ENCODE measurements around the gene ST6GALNAC3.
"Not testable (repeated sequence)": the region's sequence is repeated elsewhere in the genome, so short reads cannot be mapped to it uniquely, and the experiment has no call there.

Gene ST6GALNAC3

GRCh38 chr1:76109404-76109803 lies 34.9 kb downstream of the ST6GALNAC3 start:
- DNase-seq (ENCODE audit: low read depth), result no peak

GRCh38 chr1:76109901-76110560 lies 35.5 kb downstream of the ST6GALNAC3 start:
- no peak for DNase-seq (ENCODE audit: low read depth)

GRCh38 chr1:76110666-76111065 lies 36.1 kb downstream of the ST6GALNAC3 start:
- no peak for DNase-seq (ENCODE audit: low read depth)

- DNase-seq (ENCODE audit: low read depth), result not testable (repeated sequence)
Observed at GRCh38 chr1:76112321-76112720, 37.8 kb downstream of the ST6GALNAC3 start.

- DNase-seq (ENCODE audit: low read depth), result no peak
Observed at GRCh38 chr1:76113446-76113845, 38.9 kb downstream of the ST6GALNAC3 start.

GRCh38 chr1:76115171-76115570 lies 40.6 kb downstream of the ST6GALNAC3 start:
- no peak for DNase-seq (ENCODE audit: low read depth)

GRCh38 chr1:76121850-76122249 lies 47.3 kb downstream of the ST6GALNAC3 start:
- DNase-seq (ENCODE audit: low read depth), result no peak

GRCh38 chr1:76122271-76122670 lies 47.7 kb downstream of the ST6GALNAC3 start:
- DNase-seq (ENCODE audit: low read depth), result no peak

- not testable (repeated sequence) for DNase-seq (ENCODE audit: low read depth)
Observed at GRCh38 chr1:76123411-76124064, 49.0 kb downstream of the ST6GALNAC3 start.

GRCh38 chr1:76124196-76124595 lies 49.6 kb downstream of the ST6GALNAC3 start:
- DNase-seq (ENCODE audit: low read depth), result no peak

GRCh38 chr1:76125473-76126219 lies 51.1 kb downstream of the ST6GALNAC3 start:
- no peak for DNase-seq (ENCODE audit: low read depth)

- DNase-seq (ENCODE audit: low read depth), result no peak
Observed at GRCh38 chr1:76128096-76128495, 53.5 kb downstream of the ST6GALNAC3 start.

GRCh38 chr1:76129731-76130130 lies 55.2 kb downstream of the ST6GALNAC3 start:
- no peak for DNase-seq (ENCODE audit: low read depth)

- no peak for DNase-seq (ENCODE audit: low read depth)
Observed at GRCh38 chr1:76130992-76131391, 56.4 kb downstream of the ST6GALNAC3 start.

GRCh38 chr1:76133977-76134376 lies 59.4 kb downstream of the ST6GALNAC3 start:
- no peak for DNase-seq (ENCODE audit: low read depth)

GRCh38 chr1:76135835-76136234 lies 61.3 kb downstream of the ST6GALNAC3 start:
- DNase-seq (ENCODE audit: low read depth), result no peak

- DNase-seq (ENCODE audit: low read depth), result no peak
Observed at GRCh38 chr1:76136894-76137293, 62.3 kb downstream of the ST6GALNAC3 start.

- DNase-seq (ENCODE audit: low read depth), result no peak
Observed at GRCh38 chr1:76137746-76138145, 63.2 kb downstream of the ST6GALNAC3 start.

- DNase-seq (ENCODE audit: low read depth), result no peak
Observed at GRCh38 chr1:76138217-76138616, 63.7 kb downstream of the ST6GALNAC3 start.

- DNase-seq (ENCODE audit: low read depth), result no peak
Observed at GRCh38 chr1:76140227-76140626, 65.7 kb downstream of the ST6GALNAC3 start.

GRCh38 chr1:76141929-76142328 lies 67.4 kb downstream of the ST6GALNAC3 start:
- DNase-seq (ENCODE audit: low read depth), result no peak

GRCh38 chr1:76142771-76143540 lies 68.4 kb downstream of the ST6GALNAC3 start:
- DNase-seq (ENCODE audit: low read depth), result no peak
